ENCODE data around the gene ATF5. TPM values are rescaled to one million over a fixed set of nuclear protein-coding genes. Genes with fewer than 3 reads are reported as not detected.

Gene ATF5
- total and polyA plus RNA-seq, 2 of the 13 experiments (the other 11 are each of a cell fraction or from before 2014, with no cell fraction given), result 5.2 to 10.3 TPM

GRCh38 chr19:49929611-49930482 is 842 bp downstream of the ATF5 start (continued):
- peak; percentile 70 for TF ChIP-seq ZNF275 (CRISPR knock-in tag; IDR thresholded peaks at IDR 0.05; ENCODE audit: borderline replicate concordance)
- no peak for TF ChIP-seq MTA1 (CRISPR knock-in tag; IDR thresholded peaks at IDR 0.05; ENCODE audit: borderline replicate concordance)
- TF ChIP-seq ZNF251 (CRISPR knock-in tag; IDR thresholded peaks at IDR 0.05), result no peak
- no peak for TF ChIP-seq ZBTB1 (CRISPR knock-in tag; IDR thresholded peaks at IDR 0.05; ENCODE audit: borderline replicate concordance)
- peak; percentile 18; the same call in 1 of the 2 replicates for TF ChIP-seq ZNF703 (CRISPR knock-in tag; IDR thresholded peaks at IDR 0.05; ENCODE audit: borderline replicate concordance)
- TF ChIP-seq ASH2L (IDR thresholded peaks at IDR 0.05; ENCODE audit: insufficient read length, low read depth, low read length), result peak; percentile 74
- TF ChIP-seq ZBED4 (CRISPR knock-in tag; IDR thresholded peaks at IDR 0.05; ENCODE audit: borderline replicate concordance), result 0 out of 2 replicates have a peak, but pooled peaks have one; percentile 48
- no peak for TF ChIP-seq ZFYVE20 (CRISPR knock-in tag; IDR thresholded peaks at IDR 0.05; ENCODE audit: borderline replicate concordance, low read depth)
- no peak for TF ChIP-seq XRCC5 (optimal IDR thresholded peaks at IDR 0.05; ENCODE audit: low read length)
- TF ChIP-seq SETDB1 (CRISPR knock-in tag; IDR thresholded peaks at IDR 0.05; ENCODE audit: borderline replicate concordance), result no peak
- no peak for TF ChIP-seq ZNF672 (CRISPR knock-in tag; IDR thresholded peaks at IDR 0.05)
- TF ChIP-seq SALL2 (CRISPR knock-in tag; IDR thresholded peaks at IDR 0.05), result peak; percentile 82; the same call in 1 of the 2 replicates
- 0 out of 2 replicates have a peak, but pooled peaks have one; percentile 19 for TF ChIP-seq MTF1 (CRISPR knock-in tag; IDR thresholded peaks at IDR 0.05)
- TF ChIP-seq SNAI1 (CRISPR knock-in tag; IDR thresholded peaks at IDR 0.05; ENCODE audit: borderline replicate concordance), result no peak
- no peak; the same call in none of the 2 replicates for TF ChIP-seq DNMT1 (CRISPR knock-in tag; IDR thresholded peaks at IDR 0.05)
- TF ChIP-seq MEIS1 (CRISPR knock-in tag; IDR thresholded peaks at IDR 0.05; ENCODE audit: borderline replicate concordance), result peak; percentile 34; the same call in 1 of the 2 replicates
- no peak for TF ChIP-seq ZNF331 (CRISPR knock-in tag; IDR thresholded peaks at IDR 0.05)
- no peak for TF ChIP-seq ZFP62 (CRISPR knock-in tag; IDR thresholded peaks at IDR 0.05)
- no peak for TF ChIP-seq ZNF44 (CRISPR knock-in tag; IDR thresholded peaks at IDR 0.05)
- no peak for TF ChIP-seq GABPA (IDR thresholded peaks at IDR 0.05; ENCODE audit: low read depth, low read length)
- TF ChIP-seq GABPA (CRISPR knock-in tag; IDR thresholded peaks at IDR 0.05; ENCODE audit: low read depth), result peak; percentile 54
- TF ChIP-seq ZNF10 (CRISPR knock-in tag; IDR thresholded peaks at IDR 0.05; ENCODE audit: borderline replicate concordance, low read depth), result no peak
- TF ChIP-seq SOX13 (IDR thresholded peaks at IDR 0.05), result no peak; the same call in 1 of the 2 replicates
- no peak; a peak in 1 of 4 replicates for TF ChIP-seq SOX13 (CRISPR knock-in tag; conservative IDR thresholded peaks at IDR 0.05 in 1 of 2, IDR thresholded peaks at IDR 0.05 in 1 of 2)
- no peak for TF ChIP-seq ZNF549 (CRISPR knock-in tag; IDR thresholded peaks at IDR 0.05)
- no peak for TF ChIP-seq ZNF335 (CRISPR knock-in tag; IDR thresholded peaks at IDR 0.05)
